ENCODE results near the gene PPP1R14B. TPM values are rescaled to one million over a fixed set of nuclear protein-coding genes. Genes with fewer than 3 reads are reported as not detected.

The PPP1R14B gene
- total RNA-seq, 1 donor from 2014 or later = 481 TPM

GRCh38 chr11:64220271-64220670, 26.5 kb downstream of the PPP1R14B start:
- DNase-seq (ENCODE audit: low read depth) = no peak
- no peaks in the 10 kb centered on the region for H3K27me3 ChIP-seq (ENCODE audit: control insufficient read depth, insufficient read depth, low read length)
- no peak for FAIRE-seq
- H3K36me3 ChIP-seq (ENCODE audit: control insufficient read depth, insufficient read depth, low read length) = peaks cover 13% of the 10 kb centered on the region
- H3K4me3 ChIP-seq (ENCODE audit: low read depth, low read length) = no peak overlapping the region
- TF ChIP-seq CTCF (IDR thresholded peaks at IDR 0.05; ENCODE audit: insufficient read depth, low read length, severe bottlenecking) = no peak

- no peak for DNase-seq (ENCODE audit: low read depth)
- H3K4me3 ChIP-seq (ENCODE audit: low read depth, low read length) = no peak overlapping the region
- no peak for TF ChIP-seq CTCF (IDR thresholded peaks at IDR 0.05; ENCODE audit: insufficient read depth, low read length, severe bottlenecking)
- no peak for FAIRE-seq
- H3K27me3 ChIP-seq (ENCODE audit: control insufficient read depth, insufficient read depth, low read length) = no peaks in the 10 kb centered on the region
- H3K36me3 ChIP-seq (ENCODE audit: control insufficient read depth, insufficient read depth, low read length) = peaks cover 13% of the 10 kb centered on the region
Observed at GRCh38 chr11:64219755-64220154, 27.0 kb downstream of the PPP1R14B start.

GRCh38 chr11:64219354-64219684, 27.4 kb downstream of the PPP1R14B start:
- H3K27me3 ChIP-seq (ENCODE audit: control insufficient read depth, insufficient read depth, low read length) = no peaks in the 10 kb centered on the region
- no peak for FAIRE-seq
- no peak for TF ChIP-seq CTCF (IDR thresholded peaks at IDR 0.05; ENCODE audit: insufficient read depth, low read length, severe bottlenecking)
- DNase-seq (ENCODE audit: low read depth) = no peak
- H3K4me3 ChIP-seq (ENCODE audit: low read depth, low read length) = no peak overlapping the region
- H3K36me3 ChIP-seq (ENCODE audit: control insufficient read depth, insufficient read depth, low read length) = peaks cover 13% of the 10 kb centered on the region

GRCh38 chr11:64218628-64219353, 28.0 kb downstream of the PPP1R14B start:
- no peak for FAIRE-seq

GRCh38 chr11:64216879-64217278, 29.9 kb downstream of the PPP1R14B start:
- no peak for DNase-seq (ENCODE audit: low read depth)
- Histone ChIP-seq H3K27me3 (ENCODE audit: control insufficient read depth, insufficient read depth, low read length) (no peaks in the 10 kb centered on the region), H3K36me3 (ENCODE audit: control insufficient read depth, insufficient read depth, low read length) (peaks cover 4% of the 10 kb centered on the region), H3K4me3 (ENCODE audit: low read depth, low read length) (no peak overlapping the region)
- no peak for FAIRE-seq
- TF ChIP-seq CTCF (IDR thresholded peaks at IDR 0.05; ENCODE audit: insufficient read depth, low read length, severe bottlenecking) = no peak

More at GRCh38 chr11:64218628-64219353, 28.0 kb downstream of the PPP1R14B start:
- no peak for TF ChIP-seq CTCF (IDR thresholded peaks at IDR 0.05; ENCODE audit: insufficient read depth, low read length, severe bottlenecking)
- H3K27me3 ChIP-seq (ENCODE audit: control insufficient read depth, insufficient read depth, low read length) = no peaks in the 10 kb centered on the region
- no peak overlapping the region for H3K4me3 ChIP-seq (ENCODE audit: low read depth, low read length)
- H3K36me3 ChIP-seq (ENCODE audit: control insufficient read depth, insufficient read depth, low read length) = peaks cover 12% of the 10 kb centered on the region
- no peak for DNase-seq (ENCODE audit: low read depth)

Measured in bronchial epithelial cell (primary cell).